Amniotic epithelial cell (primary cell): ENCODE data around the gene PPP1R9B.

ENCODE experiments used
- DNase-seq: peaks from one replicate; pipeline ENCODE4 v3.0.0-alpha.2; 2010; ENCODE audit warnings: low read depth

PPP1R9B gene

DNA sequence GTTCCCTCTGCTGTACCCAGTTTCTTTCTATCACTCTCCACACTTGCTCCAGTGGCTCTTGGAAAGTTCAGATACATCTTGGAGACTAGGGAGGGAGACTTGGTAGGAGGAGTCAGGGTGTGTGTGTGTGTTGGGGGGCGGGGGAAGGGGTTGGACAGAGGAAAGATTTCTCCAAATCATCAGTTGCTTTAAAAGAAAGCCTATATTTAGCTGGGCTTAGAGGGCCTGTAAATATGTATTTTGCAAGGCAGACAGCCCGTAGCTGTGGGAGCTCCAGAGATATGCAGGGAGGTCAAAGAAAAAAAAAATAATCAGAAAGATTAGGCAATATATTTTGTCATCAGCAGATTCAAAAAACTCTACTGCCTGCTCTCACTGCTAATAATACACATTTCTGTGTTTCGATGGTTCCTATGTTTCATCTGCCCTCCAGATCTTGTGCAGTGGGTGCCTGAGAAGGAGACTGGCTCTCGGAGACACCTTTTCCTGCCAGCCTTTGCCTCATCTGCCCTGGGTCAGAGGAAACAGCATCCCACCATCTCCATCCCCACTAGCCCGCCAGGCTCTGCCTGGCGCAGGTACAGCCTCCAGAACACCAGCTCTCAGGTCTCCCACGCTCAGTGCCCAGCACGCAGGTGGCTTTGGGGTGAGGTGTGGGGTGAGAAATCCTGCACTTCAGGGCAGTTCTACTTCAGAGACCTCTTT, 4.8 kb upstream of the PPP1R9B start:
- peak; percentile 92 for DNase-seq

DNA sequence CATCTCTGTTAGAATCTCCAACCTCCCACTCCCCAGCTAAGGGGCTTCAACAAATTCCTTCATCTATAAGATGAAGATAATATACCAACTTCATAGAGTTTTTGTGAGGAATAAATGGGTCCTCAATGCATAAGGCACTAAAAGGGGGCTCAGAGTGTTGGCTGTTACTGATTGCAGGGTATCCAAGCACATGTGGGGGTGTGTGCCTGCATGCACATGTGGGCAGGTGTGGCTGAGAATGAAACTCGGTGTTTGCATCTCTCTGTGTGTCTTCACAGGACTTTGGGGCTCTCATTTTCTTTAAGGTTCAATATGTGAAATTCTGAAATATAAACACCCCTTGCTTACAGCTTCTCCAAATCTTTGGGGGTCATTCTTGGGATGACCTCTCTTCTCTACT, 4.1 kb upstream of the PPP1R9B start:
- no peak for DNase-seq

DNA sequence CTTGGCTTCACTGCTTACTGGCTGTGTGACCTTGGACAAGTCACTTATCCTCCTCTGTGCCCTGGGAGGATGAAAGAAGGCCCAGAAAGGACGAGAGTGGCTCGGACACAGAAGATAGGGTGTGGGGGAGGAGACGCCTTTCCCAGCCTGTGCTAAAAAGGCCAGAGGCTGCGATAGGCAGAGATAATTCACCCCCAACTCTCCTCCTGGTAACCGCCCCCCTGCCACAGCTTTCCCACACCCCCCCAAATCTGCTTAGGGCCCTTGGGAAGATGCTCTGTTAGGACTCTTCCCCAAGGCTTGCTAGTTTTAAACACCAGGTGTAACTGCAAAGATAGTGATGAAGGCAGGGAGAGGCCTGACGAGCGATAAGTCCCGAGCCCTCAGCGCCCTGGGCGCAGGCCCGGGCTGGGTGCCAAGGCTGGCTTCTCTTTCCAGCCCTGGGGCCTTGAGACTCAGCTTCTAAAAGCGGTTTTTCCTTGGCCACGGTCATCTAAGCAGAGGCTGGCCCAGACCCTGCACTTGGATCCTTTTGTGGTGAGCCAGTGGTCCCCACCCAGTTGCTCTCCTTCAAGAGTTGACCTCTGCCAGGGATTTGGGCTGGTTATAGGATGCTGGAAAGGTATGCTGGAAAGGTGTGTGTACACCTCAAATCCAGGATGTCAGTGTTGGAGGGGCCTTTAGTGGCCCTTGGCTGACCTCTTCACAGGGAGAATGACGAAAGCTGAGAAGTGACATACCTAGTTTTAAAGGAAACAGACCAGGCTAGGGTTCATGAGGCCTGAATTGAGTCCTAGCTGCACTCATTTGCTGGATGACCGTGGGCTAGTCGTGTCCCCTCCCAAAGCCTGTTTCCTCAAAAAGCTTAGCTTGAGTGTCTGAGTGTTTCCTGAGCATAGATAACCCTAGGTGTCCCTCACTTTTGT, 3.4 kb upstream of the PPP1R9B start:
- no peak for DNase-seq

DNA sequence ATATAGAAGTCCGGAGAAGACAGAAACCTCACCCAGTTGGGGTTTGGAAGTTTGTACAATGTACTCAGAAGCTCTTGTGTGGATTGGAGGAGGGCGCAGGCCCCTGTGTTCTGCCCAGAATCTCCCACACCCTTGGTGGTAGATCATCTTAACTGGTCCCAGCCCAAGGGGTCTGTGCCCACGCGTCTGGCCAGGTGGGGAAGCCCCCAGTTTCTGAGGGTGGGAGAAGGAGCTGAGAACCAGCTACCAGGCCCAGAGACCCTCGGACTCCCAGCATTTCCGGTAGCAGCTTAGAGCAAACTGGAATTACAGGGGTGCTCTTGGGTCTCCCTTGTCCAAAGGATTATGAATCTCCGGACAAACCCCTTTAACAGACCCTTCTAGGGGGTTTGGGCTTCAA, 2.3 kb upstream of the PPP1R9B start:
- no peak for DNase-seq

DNA sequence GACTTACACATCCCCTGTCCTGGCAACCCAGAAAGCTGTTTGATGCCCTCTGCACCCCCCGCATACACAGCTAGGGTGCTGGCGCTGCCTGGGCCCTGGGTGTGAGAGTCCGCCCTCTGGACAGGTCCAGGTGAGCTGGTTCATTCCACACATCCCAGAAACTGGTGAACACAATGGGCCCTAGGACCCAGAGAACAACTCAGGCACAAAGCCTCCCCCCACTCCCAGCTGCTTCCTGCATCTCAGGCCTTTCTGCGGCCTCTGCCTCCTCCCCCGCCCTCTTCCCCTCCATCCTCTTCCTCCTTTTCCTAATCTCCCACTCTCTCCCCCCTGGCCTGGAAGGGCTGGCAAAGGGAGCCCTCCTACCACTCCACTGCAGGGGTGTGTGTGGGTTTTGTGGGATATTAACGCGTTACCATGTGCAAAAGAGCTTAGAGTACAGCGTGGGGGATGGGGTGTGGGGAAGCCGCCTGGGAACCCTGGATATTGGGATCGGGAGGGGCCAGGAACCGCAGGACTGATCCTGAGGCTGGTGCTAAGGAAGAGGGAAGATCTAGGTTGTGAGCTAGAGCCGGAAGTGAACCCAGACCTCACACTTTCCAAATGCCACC, 1.6 kb upstream of the PPP1R9B start:
- DNase-seq = peak; percentile 93

DNA sequence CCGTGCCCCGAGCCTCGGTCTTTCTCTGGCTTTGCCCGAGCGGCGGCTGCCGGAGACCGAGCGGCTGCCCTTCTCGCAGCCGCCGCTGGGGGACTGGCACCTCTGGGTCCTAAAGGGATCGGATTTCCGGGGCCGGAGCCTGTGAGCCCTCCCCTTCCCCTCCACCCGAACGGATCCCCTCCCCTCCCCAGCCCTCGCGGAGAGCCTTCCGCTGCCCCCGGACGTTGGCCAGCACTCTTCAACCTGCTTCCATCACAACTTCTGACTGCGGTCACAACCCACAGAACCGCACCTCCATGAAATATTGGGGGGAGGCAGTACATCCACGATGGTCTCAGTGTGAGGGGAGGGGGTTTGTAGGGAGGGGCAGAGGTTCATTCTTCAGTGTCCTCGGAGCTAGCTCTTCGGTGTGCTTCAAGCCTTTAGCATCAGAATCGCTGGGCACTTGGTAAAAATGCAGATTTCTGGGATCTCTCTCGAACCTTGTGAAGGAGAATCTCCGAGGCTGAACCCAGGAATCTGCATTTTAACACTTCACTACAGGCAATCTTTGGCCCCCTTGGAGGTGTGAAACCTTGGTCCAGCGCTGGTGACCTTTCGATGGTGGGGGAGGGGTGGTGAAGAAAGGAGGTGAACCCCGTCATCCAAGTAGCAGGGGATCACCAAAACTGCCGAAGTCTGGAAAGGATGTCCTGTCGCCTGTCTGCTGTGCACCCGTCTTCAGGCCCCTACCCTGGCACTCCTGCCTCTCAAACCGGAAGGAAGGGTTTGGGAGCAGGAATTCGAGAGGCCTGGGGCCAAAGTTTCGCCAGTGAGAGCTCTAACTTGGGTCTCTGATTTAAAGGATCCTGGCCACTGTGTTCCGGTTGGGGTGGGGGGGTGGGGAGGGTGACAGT, 812 bp upstream of the PPP1R9B start:
- peak; percentile 92 for DNase-seq

DNA sequence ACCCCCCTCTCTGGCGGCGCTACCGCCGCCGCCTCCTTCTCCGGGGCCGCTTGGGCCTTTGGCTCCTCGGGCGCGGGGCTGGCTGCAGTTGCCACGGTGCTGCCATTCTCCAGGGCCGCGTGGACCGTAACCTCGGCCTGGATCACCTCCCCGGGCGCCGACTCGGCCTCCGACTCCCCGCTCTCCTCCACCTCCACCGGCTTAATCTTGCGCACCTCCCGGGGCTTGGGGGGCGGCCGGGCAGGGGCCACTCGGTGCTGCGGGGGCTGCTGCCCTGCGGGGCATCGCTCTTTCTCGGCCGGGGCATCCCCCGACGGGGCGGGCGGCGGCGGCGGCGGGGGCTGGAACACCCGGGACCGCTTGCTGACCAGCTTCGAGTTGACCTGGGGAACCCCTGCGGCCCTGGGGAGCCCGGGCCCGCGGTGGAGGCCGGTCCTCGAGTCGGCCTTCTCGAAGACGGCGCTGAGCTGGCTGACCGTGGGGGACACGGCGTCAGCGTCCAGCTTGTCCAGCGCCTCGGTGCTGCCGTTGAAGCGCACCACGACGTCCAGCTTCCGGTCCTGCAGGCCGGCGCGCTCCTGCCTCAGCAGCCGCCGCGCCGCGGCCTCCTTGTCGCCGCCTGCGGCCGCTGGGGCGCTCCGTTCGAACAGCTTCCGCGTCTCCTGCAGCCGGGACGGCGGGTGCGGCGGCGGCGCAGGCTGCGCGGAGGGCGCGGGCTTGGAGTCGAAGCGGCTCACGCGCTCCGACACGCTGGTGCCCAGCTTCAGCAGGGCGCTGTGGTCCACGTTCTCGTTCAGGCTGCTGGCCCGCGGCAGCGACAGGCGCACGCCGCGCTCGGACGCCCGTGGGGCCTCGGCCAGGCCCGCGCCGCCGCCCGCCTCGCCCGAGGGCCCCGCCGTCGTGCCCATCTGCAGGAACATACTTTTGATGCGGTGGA, 792 bp downstream of the PPP1R9B start:
- peak; percentile 46 for DNase-seq

DNA sequence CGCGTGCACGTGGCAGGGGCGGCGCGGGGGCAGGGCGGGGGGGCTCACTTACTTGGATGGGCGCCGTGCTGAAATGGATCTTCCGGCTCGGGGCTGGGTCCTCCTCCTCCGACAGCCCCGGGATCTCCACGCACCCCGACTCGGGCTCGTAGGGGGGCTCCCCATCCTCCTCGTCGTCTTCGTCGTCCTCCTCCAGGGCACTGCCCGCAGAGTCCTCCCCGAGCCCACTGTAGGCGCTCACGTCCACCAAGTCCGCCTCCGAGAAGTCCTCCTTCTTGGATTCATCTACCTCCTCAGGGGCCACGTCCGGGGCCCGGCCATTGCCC, 1.4 kb downstream of the PPP1R9B start:
- no peak for DNase-seq

DNA sequence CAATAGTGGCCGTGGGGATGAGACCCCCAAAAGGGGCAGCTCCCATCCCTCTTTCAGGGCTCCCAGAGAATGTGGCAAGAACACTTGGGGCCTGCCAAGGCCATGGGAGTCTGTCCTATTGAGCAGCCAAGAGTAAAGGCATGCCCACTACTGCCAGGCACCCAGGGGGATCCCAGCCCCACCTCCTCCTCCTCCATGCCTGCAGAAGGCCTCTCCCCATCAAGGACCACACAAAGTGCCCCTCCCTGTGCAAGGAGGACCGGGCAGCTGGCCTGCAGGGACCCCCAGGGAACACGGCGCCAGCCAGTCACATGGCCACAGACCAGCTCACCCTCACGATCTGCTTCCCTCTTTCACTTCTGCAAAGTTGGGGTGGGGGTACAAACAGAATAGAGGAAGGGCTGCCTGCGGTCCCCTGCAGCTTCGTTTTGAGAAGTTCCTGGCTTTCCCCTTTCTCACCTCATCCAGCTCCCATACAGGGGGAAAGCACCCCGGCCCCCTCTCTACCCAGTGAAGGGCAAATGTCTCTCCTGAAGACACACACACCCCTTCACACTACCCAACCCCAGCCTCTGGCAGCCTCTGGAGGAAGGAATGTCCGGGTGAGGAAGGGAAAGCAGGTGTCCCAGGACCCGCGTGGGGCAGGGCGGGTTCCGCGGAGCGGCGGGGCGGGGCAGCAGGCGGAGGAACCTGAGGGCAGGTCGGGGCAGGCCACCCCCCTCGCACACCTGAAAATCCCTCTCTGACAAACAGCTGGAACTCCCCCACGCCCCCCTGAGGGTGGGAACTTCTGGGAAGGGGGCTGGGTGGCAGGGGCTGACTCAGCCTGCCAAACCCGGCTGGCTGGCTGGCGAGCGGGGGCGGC, 2.0 kb downstream of the PPP1R9B start:
- DNase-seq = no peak

DNA sequence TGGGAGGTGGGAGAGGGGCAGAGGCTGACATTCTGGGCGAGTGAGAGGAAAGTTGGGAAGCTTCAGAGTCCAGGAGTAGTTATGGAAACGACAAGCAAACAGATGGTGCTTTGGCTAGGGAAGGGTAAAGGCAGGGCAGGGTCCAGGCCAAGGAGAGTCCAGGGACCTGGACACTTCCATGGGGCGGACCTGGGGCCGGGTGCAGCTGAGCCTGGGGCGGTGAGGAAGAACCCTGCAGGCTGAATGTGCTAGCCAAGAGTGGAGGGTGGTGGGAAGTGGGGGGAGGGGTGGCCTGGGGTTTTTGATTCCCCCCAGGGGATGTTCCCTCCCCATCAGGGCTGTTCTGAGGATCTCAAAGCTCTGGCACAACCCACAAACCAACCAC, 2.6 kb downstream of the PPP1R9B start:
- no peak for DNase-seq

DNA sequence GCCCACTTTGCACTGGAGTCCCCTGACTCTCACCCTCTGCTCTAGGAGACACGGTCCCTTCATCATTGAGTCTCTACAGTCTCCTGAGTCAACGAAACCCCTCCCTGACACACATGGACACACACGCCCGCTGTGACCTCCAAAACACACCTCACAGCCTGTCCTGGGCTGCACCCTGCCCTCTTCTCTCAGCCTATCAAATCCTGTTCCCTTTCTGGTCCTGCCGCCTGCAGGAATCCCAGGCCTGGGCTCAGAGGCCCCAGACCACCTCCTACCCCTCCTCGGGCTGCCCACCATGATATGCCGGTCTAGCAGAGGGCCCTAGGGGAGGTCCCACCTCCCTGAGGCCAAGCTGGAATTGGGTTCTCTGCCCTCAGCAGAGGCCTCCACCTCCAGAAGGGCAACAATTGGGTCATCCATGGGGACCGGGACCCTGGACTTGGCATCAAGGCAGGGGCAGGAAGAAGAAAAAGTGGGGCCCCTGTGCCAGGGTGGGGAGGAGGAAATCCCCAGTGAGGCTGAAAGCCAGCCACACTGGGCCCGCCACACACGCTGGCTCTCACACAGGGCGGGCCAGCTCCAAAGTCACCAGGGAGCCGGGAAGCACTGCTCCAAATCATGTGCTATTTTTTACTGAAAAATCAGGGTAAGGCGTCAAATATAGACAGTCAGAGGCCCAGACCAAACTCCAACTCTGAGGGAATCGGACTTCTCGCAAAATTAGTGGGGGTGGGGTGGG, 3.4 kb downstream of the PPP1R9B start:
- DNase-seq = no peak

DNA sequence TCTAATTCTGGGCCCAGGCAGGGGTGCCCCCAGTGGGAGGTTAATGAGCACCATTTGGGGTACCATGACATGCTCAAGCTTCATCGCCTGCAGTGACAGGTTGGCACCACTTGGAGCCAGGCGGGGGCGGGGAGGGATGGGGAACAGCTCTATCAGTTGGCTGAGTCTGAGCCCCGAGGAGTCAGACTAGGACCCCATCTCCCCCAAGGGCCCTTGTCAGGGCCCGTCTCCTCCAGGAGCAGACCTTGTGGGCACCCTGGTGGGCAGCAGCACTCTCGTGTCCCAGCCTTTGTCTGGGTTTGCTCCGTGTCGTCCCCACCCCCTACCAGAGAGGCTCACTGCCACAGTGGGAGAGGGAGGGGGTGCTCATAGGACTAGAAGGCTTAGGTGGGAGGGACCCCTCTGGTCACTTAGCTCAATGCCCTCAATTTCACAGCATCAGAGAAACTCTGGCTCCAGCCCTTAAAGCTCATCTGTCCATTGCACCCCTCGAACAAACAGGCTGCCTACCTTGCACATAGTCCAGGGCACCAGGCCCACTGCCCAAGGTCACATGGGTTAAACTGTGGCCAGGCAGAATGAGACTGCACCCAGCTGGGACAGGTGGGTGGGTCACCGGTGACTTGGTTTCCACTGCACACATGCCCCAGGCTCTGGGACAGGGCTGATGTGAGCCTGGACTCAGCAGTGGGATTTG, 4.1 kb downstream of the PPP1R9B start:
- no peak for DNase-seq

DNA sequence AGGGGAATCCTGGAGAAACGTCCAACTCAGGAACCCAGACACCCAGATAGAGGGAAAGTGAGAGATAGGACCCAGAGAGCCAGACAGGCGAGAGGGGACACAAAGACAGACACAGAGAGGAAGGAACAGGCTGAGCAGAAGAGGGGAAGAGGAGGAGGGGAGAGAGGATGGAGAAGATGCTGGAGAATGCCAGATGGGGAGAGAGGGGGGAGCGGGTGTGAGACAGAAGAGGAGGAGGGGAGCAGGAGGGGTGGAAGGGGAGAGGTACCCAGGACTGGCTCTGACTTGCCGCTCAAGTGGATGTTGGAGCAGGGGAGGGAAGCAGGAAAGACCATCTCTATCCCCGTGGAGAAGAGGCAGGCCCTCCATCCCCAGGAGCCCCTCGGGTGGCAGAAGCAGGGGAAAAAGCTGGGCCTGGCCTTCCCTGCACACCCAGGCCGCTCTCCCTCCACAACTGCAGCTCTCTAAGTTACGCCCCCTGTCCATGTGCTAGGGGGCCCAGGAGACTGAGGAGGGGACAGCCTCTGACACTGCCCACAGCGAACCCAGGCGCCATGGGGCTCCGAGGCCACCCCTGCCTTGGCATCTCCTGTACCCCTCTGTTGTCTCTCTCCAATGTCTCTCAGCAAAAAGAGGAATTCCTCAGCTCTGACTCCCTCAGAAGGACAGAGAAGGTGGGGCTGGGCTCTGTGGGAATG, 4.8 kb downstream of the PPP1R9B start:
- no peak for DNase-seq

DNA sequence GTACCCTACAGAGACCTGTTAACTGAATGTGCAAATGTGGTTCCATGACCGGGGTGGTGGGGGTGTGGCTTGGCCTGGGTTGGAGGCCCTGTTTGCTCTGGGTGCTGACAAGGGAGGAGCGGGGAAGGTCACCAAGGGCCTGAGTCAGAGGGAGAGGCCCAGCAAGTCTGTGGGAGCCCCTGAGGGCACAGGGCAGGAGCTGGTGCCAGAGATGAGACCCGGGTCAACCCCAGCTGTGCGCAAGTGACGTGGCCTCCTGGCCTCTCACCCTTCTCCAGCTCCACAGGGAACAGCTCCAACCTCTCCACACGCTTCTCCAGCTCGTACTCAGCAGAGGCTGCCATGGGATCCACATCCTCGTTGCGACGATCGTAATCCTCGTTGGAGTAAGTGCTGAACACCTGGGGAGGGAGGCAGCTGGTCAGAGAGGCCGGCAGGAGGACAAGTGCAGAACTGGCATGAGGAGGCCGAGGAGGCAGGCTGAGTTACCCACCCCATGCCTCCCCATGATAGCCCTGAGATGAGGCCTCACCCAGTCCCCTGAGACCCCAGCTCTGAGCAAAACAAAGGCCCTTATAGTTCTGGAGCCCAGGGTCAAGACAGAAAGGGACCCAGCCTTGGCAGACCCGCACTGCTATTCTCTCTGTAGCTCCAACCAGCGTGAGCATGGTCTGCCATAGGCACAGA, 5.5 kb downstream of the PPP1R9B start:
- DNase-seq = no peak

DNA sequence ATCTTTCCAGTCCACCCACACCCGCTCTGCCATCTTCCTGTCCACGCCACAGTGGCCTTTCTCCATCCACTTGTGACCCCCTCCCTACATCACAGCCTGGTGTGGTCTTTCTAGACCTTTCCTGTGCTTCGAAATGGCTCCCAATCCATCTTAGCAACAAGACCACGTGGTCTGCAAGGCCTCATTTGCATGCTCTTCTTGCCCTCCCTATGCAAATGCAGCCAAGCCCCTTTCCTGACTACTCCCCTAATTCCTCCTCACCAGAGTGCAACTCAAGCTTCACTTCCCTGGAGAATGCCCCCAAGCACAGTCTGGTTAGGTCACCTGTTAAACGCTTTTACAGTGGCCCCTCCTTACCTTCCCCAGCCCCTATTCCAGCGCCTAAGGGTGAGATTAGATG, 6.1 kb downstream of the PPP1R9B start:
- no peak for DNase-seq

DNA sequence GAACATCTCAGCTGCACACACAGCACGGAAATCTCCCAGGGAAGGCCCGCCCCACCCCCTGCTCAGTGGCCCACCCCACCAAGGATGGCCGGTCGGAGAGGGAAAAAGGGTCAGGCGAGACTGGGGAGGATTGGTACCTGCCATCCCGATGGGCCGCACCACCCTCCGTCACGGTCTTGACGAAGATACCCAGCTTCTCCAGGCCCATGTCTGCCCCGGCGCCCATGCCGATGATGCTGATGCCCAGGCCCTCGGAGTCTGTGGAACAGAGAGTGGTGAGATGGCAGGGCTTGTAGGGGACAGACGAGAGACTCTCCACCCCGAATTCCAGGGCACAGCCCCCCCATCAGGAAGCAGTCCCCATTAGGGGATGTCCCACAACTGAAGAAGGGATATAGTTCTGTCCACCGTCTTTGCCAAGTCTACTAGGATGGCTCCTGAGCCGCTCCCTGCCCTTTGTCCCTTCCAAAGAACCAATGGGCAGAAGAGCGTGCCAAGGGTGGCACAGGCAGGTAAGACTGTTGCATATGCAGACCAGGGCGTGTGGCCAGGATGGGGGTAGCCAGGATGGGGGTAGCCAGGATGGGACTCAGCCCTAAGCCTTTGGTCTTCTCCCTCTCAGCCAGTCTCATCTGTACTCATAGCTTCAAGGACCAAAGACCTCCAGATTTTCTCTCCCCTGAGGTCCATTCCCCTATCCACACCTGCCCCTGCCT, 6.9 kb downstream of the PPP1R9B start:
- DNase-seq = no peak

DNA sequence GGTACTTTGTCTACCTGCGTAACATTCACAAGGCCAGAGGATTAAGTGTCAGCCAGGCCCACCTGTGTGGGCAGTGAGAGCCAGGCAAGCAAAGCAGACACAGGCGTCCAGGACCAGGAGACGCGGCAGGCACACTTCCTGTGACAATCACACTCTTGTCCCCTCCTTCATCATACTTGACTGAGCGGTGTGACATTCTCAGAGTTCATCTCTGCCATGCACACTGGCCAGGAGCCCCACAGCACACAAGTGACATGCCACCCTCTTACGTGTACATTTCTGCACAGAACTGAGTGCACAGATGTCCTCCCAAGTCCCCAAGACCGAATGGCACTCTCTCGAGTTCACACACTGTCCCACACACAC, 8.7 kb downstream of the PPP1R9B start:
- DNase-seq = no peak
